ENCODE data around the gene CORO2B. TPM values are rescaled to one million over a fixed set of nuclear protein-coding genes. Genes with fewer than 3 reads are reported as not detected.

CORO2B gene
- polyA plus RNA-seq, 3 donors: 0.03 TPM; not detected in 2

DNA sequence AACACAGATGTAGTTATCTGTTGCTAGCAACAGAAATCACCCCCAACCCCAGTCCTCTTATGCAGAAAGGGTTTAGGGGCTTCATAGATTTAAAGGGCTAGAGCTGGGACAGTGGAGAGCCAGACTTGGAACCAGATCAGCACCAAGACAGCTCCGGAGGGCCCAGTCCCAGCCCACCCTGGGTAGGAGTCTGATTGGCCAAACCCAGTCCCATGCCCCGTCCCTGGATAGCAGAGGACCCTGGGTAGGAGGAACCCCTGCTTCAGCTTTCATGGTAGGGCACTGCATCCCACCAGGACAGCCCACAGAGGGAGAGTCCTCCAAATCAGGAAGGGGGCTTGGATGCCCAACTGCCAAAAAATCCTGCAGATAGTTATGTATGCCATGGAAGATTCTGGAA, 103.0 kb downstream of the CORO2B start:
- WGBS (ENCODE audit: insufficient coverage): 93% methylated on average over 2 of the region's 2 CpGs
- TF ChIP-seq CTCF (IDR thresholded peaks at IDR 0.05): no peak

DNA sequence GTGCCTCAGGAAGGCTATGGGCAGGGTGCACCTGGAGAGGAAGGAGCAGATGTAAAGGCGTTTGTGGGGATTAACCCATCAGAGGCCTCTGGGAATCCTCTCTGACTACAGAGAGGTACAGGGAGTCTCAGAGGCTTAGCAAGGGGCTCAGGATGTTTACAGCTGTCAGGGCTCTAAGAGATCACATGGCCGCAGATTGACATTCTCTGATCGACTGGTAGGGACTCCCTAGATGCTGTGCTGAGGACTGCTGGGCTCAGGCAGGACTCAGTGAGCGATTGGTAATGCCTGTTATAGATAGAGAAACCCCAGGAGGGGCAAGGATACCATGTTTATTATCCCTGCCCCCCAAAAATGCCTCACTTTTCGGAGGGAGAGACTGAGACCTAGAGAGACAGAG, 103.5 kb downstream of the CORO2B start:
- H3K4me3 ChIP-seq (replicated peaks in 1 of 3; ENCODE audit: low read depth in 2 of 3, low read length in 3 of 3): no peak overlapping the region
- Mint-ChIP-seq H3K4me1 (peaks cover 7% of the 10 kb centered on the region), H3K27me3 (ENCODE audit: low read depth in 3 of 3) (peaks cover 0 to 9% (median 2%) of the 10 kb centered on the region in 3 donors), H3K36me3 (no peaks in the 10 kb centered on the region), H3K27ac (no peak overlapping the region), H3K9me3 (no peaks in the 10 kb centered on the region), H3K4me3 (no peak overlapping the region)
- H3K79me2 ChIP-seq (ENCODE audit: insufficient read depth, low read length): no peaks in the 10 kb centered on the region
- WGBS (ENCODE audit: insufficient coverage): 69% methylated on average over 5 of the region's 5 CpGs
- no peaks in the 10 kb centered on the region for H3K36me3 ChIP-seq (replicated peaks in 1 of 2; ENCODE audit: control insufficient read depth in 1 of 2, insufficient read depth in 2 of 2, low read length in 2 of 2)
- no peak for DNase-seq
- H3K27me3 ChIP-seq (ENCODE audit: control insufficient read depth in 2 of 2, insufficient read depth in 2 of 2, low read length in 2 of 2): no peaks in the 10 kb centered on the region
- intact Hi-C loops (cut with micrococcal nuclease): no loop called here
- H3K27ac ChIP-seq (ENCODE audit: low read depth in 1 of 2, low read length in 2 of 2): no peak overlapping the region
- H3K4me2 ChIP-seq (replicated peaks; ENCODE audit: extremely low read depth, low read length, poor library complexity, severe bottlenecking): no peak overlapping the region
- H2AFZ ChIP-seq (ENCODE audit: insufficient read depth, low read depth, low read length, poor library complexity, severe bottlenecking): no peak overlapping the region
- H3K9ac ChIP-seq (ENCODE audit: insufficient read depth, low read length, poor library complexity, severe bottlenecking): no peak overlapping the region
- no peaks in the 10 kb centered on the region for H3K4me1 ChIP-seq (ENCODE audit: control insufficient read depth in 1 of 2, insufficient read depth in 2 of 2, low read length in 2 of 2)
- TF ChIP-seq CTCF (IDR thresholded peaks at IDR 0.05): no peak
- no peaks in the 10 kb centered on the region for H4K20me1 ChIP-seq (ENCODE audit: insufficient read depth, low read length)
- no peaks in the 10 kb centered on the region for H3K9me3 ChIP-seq (replicated peaks in 1 of 2; ENCODE audit: control insufficient read depth in 1 of 2, insufficient read depth in 1 of 2, low read length in 2 of 2)

More for the DNA sequence above, 103.0 kb downstream of the CORO2B start:
- H3K4me1 Mint-ChIP-seq: peaks cover 9% of the 10 kb centered on the region
- Histone ChIP-seq H3K4me2 (replicated peaks; ENCODE audit: extremely low read depth, low read length, poor library complexity, severe bottlenecking) (no peak overlapping the region), H3K36me3 (replicated peaks in 1 of 2; ENCODE audit: control insufficient read depth in 1 of 2, insufficient read depth in 2 of 2, low read length in 2 of 2) (no peaks in the 10 kb centered on the region), H3K4me3 (replicated peaks in 1 of 3; ENCODE audit: low read depth in 2 of 3, low read length in 3 of 3) (no peak overlapping the region), H2AFZ (ENCODE audit: insufficient read depth, low read depth, low read length, poor library complexity, severe bottlenecking) (no peak overlapping the region), H4K20me1 (ENCODE audit: insufficient read depth, low read length) (no peaks in the 10 kb centered on the region), H3K79me2 (ENCODE audit: insufficient read depth, low read length) (no peaks in the 10 kb centered on the region), H3K4me1 (ENCODE audit: control insufficient read depth in 1 of 2, insufficient read depth in 2 of 2, low read length in 2 of 2) (no peaks in the 10 kb centered on the region), H3K27ac (ENCODE audit: low read depth in 1 of 2, low read length in 2 of 2) (no peak overlapping the region), H3K9ac (ENCODE audit: insufficient read depth, low read length, poor library complexity, severe bottlenecking) (no peak overlapping the region), H3K27me3 (ENCODE audit: control insufficient read depth in 2 of 2, insufficient read depth in 2 of 2, low read length in 2 of 2) (no peaks in the 10 kb centered on the region), H3K9me3 (replicated peaks in 1 of 2; ENCODE audit: control insufficient read depth in 1 of 2, insufficient read depth in 1 of 2, low read length in 2 of 2) (no peaks in the 10 kb centered on the region)
- intact Hi-C loops (cut with micrococcal nuclease): no loop called here
- no peaks in the 10 kb centered on the region for H3K36me3 Mint-ChIP-seq
- no peak for DNase-seq
- H3K27me3 Mint-ChIP-seq (ENCODE audit: low read depth in 3 of 3): peaks cover 0 to 9% (median 2%) of the 10 kb centered on the region in 3 donors
- H3K27ac Mint-ChIP-seq: no peak overlapping the region
- peaks cover 0 to 2% (median 0%) of the 10 kb centered on the region in 7 donors for H3K9me3 Mint-ChIP-seq
- no peak overlapping the region for H3K4me3 Mint-ChIP-seq

Measured in CD14-positive monocyte (primary cell).